ENCODE measurements around the gene SGMS1.
"Not testable (repeated sequence)": the region's sequence is repeated elsewhere in the genome, so short reads cannot be mapped to it uniquely, and the experiment has no call there.

- TF ChIP-seq PATZ1 (CRISPR knock-in tag; IDR thresholded peaks at IDR 0.05; ENCODE audit: borderline replicate concordance); ZNF70 (CRISPR knock-in tag; IDR thresholded peaks at IDR 0.05); SNAI2 (CRISPR knock-in tag; IDR thresholded peaks at IDR 0.05); PPARA (CRISPR knock-in tag; IDR thresholded peaks at IDR 0.05; ENCODE audit: borderline replicate concordance); ZC3H10 (CRISPR knock-in tag; IDR thresholded peaks at IDR 0.05); ISL1 (CRISPR knock-in tag; IDR thresholded peaks at IDR 0.05); TSHZ2 (CRISPR knock-in tag; IDR thresholded peaks at IDR 0.05); TCF4 (CRISPR knock-in tag; IDR thresholded peaks at IDR 0.05; ENCODE audit: borderline replicate concordance): not testable (repeated sequence)
Measured at GRCh38 chr10:50672152-50672551, 48.4 kb upstream of the SGMS1 start.

All from SK-N-SH treated with all-trans-retinoic acid at 6 μM for 48 hours (cell line).